NT2/D1 (cell line): ENCODE results near the gene KRTAP5-8.
"Not testable (repeated sequence)": the region's sequence is repeated elsewhere in the genome, so short reads cannot be mapped to it uniquely, and the experiment has no call there.

Experiments
- DNase-seq: peaks from one replicate; pipeline ENCODE4 v3.0.0-alpha.2; 2011; ENCODE audit warnings: low read depth, low spot score
- H3K27me3 ChIP-seq: 2 replicates; pipeline ENCODE4 v1.6.0; 2011; ENCODE audit warnings: mild to moderate bottlenecking; ENCODE audit not compliant: insufficient read length, insufficient read depth
- H3K36me3 ChIP-seq: 2 replicates; pipeline ENCODE4 v1.6.1; 2011; ENCODE audit warnings: mild to moderate bottlenecking, low read length, mixed read lengths; ENCODE audit not compliant: insufficient read depth, insufficient read length
- H3K4me1 ChIP-seq: 2 replicates; pipeline ENCODE4 v1.5.1; 2011; ENCODE audit not compliant: insufficient read depth, insufficient read length
- H3K4me3 ChIP-seq: 2 replicates; pipeline ENCODE4 v1.5.1; 2011; ENCODE audit warnings: low read depth; ENCODE audit not compliant: insufficient read length
- H3K9ac ChIP-seq: 2 replicates; pipeline ENCODE4 v1.6.0; 2011; ENCODE audit warnings: low read depth; ENCODE audit not compliant: insufficient read length
- H3K9me3 ChIP-seq: 2 replicates; pipeline ENCODE4 v1.5.1; 2011; ENCODE audit warnings: mild to moderate bottlenecking, low read length; ENCODE audit not compliant: insufficient read depth
- SUZ12 ChIP-seq: IDR thresholded peaks from 2 replicates; pipeline ENCODE4 v1.6.1; 2011; ENCODE audit not compliant: insufficient read length, insufficient read depth; ENCODE audit errors: extremely low read depth
- YY1 ChIP-seq: IDR thresholded peaks from 2 replicates; pipeline ENCODE4 v1.6.1; 2011; ENCODE audit not compliant: insufficient read length, insufficient read depth
- ZNF274 ChIP-seq: IDR thresholded peaks from 2 replicates; pipeline ENCODE4 v1.6.1; 2011; ENCODE audit warnings: mild to moderate bottlenecking, low read depth, low read length

The KRTAP5-8 gene

GRCh38 chr11:71530602-71531001 is 7.2 kb upstream of the KRTAP5-8 start:
- no peak overlapping the region for H3K4me3 ChIP-seq
- no peaks in the 10 kb centered on the region for H3K27me3 ChIP-seq
- no peaks in the 10 kb centered on the region for H3K9me3 ChIP-seq
- H3K36me3 ChIP-seq: no peaks in the 10 kb centered on the region
- no peak for DNase-seq
- no peak overlapping the region for H3K9ac ChIP-seq
- H3K4me1 ChIP-seq: peaks cover 2% of the 10 kb centered on the region
- TF ChIP-seq YY1: no peak
- no peak for TF ChIP-seq ZNF274
- no peak for TF ChIP-seq SUZ12

- Histone ChIP-seq H3K4me1 (peaks cover 2% of the 10 kb centered on the region), H3K9ac (no peak overlapping the region), H3K36me3 (no peaks in the 10 kb centered on the region), H3K4me3 (no peak overlapping the region), H3K9me3 (no peaks in the 10 kb centered on the region), H3K27me3 (no peaks in the 10 kb centered on the region)
- TF ChIP-seq SUZ12 (no peak), ZNF274 (no peak)
- no peak for DNase-seq
Observed at GRCh38 chr11:71532036-71532610, 5.7 kb upstream of the KRTAP5-8 start.

DNA sequence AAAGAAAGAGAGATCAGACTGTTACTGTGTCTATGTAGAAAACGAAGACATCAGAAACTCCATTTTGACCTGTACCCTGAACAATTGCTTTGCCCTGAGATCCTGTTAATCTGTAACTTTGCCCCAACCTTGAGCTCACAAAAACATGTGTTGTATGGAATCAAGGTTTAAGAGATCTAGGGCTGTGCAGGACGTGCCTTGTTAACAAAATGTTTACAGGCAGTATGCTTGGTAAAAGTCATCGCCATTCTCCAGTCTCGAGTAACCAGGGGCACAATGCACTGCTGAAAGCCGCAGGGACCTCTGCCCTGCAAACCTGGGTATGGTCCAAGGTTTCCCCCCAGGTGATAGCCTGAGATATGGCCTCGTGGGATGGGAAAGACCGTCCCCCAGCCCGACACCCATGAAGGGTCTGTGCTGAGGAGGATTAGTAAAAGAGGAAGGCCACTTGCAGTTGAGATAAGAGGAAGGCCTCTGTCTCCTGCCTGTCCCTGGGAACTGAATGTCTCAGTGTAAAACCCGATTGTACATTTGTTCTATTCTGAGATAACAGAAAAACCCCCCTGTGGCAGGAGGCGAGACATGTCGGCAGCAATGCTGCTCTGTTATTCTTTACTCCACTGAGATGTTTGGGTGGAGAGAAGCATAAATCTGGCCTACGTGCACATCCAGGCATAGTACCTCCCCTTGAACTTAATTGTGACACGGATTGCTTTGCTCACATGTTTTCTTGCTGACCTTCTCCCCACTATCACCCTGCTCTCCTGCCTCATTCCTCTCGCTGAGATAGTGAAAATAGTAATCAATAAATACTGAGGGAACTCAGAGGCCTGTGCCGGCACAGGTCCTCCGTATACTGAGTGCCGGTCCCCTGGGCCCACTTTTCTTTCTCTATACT is 2.9 kb upstream of the KRTAP5-8 start:
- not testable (repeated sequence) for H3K36me3 ChIP-seq, DNase-seq, H3K4me3 ChIP-seq, H3K9me3 ChIP-seq, H3K9ac ChIP-seq, H3K4me1 ChIP-seq, H3K27me3 ChIP-seq

DNA sequence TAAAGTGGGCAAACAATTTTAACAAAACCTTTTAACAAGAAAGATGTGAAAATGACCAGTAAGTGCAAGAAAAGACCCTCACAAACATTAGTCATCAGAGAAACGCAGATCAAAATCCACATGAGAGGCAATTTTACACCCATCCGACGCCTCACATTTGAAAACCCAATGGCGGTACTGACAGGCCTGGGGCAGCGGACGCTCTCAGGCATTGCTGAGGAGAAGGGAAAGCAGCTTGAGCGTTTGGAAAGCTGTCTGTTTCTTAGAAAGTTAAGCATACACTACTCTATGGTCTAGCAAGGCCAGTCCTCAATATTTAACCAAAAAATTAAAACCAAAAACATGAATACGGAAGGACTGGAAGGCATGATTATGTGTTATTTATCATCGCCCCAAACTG is 2.0 kb upstream of the KRTAP5-8 start:
- H3K27me3 ChIP-seq: no peaks in the 10 kb centered on the region
- DNase-seq: no peak
- no peak for TF ChIP-seq SUZ12
- no peak for TF ChIP-seq ZNF274
- no peak for TF ChIP-seq YY1

DNA sequence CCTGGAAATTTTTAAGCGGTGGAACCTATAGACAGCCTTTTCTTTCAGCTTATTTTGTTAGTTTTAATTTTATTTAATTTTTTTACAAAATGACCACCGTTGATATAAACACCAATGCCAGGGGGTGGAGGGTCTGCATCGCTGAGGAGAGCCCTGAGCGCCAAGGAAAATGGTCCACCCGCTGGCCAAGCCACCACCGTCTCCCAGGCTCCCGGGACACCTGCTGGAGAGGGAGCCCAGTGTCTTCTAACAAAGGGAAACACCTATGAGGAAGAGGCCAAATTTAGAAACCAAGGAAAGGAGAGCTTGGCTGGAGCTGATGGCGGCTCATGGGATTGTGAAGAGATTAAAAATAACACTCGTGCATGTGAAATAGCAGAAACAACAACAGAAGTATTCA is 288 bp upstream of the KRTAP5-8 start:
- H3K27me3 ChIP-seq: no peaks in the 10 kb centered on the region
- H3K9ac ChIP-seq: no peak overlapping the region
- no peak for TF ChIP-seq ZNF274
- TF ChIP-seq SUZ12: no peak
- TF ChIP-seq YY1: no peak
- no peak overlapping the region for H3K4me3 ChIP-seq
- H3K9me3 ChIP-seq: no peaks in the 10 kb centered on the region; the same call in 1 of the 2 replicates
- DNase-seq: no peak
- H3K36me3 ChIP-seq: no peaks in the 10 kb centered on the region
- peaks cover 4% of the 10 kb centered on the region for H3K4me1 ChIP-seq

More for the DNA sequence above, 2.0 kb upstream of the KRTAP5-8 start:
- no peaks in the 10 kb centered on the region for H3K9me3 ChIP-seq
- H3K36me3 ChIP-seq: no peaks in the 10 kb centered on the region
- no peak overlapping the region for H3K9ac ChIP-seq
- H3K4me3 ChIP-seq: no peak overlapping the region
- peaks cover 4% of the 10 kb centered on the region for H3K4me1 ChIP-seq

GRCh38 chr11:71538666-71538990 is 803 bp downstream of the KRTAP5-8 start:
- TF ChIP-seq ZNF274 (no peak), SUZ12 (no peak), YY1 (no peak)
- H3K27me3 ChIP-seq: no peaks in the 10 kb centered on the region

DNA sequence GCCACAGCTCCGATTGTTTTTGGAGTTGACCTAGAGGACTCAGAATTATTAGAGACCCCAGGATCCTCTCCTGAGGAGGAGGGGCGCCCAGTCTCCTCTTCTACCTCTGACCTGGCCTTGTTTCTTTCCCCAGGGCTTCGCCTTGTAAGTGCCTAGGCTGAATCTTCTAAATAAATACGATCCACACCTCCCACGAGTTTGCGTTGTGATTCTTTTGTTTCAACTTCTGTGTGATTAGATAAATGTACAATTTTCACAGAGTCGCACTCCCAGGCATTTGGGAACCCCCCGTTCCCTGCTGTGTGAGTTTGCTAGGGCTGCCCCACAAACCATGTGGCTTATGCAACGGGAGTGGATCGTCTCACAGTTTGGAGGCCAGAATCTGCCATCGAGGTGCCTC is 1.2 kb downstream of the KRTAP5-8 start:
- Histone ChIP-seq H3K4me1 (peaks cover 6% of the 10 kb centered on the region), H3K4me3 (no peak overlapping the region), H3K9ac (no peak overlapping the region), H3K36me3 (no peaks in the 10 kb centered on the region), H3K9me3 (no peaks in the 10 kb centered on the region; the same call in 1 of the 2 replicates), H3K27me3 (no peaks in the 10 kb centered on the region)
- no peak for DNase-seq
- TF ChIP-seq ZNF274 (no peak), SUZ12 (no peak), YY1 (no peak)

More at GRCh38 chr11:71538666-71538990, 803 bp downstream of the KRTAP5-8 start:
- Histone ChIP-seq H3K4me3 (no peak overlapping the region), H3K36me3 (no peaks in the 10 kb centered on the region), H3K9ac (no peak overlapping the region), H3K9me3 (no peaks in the 10 kb centered on the region; the same call in 1 of the 2 replicates), H3K4me1 (peaks cover 6% of the 10 kb centered on the region)
- no peak for DNase-seq

DNA sequence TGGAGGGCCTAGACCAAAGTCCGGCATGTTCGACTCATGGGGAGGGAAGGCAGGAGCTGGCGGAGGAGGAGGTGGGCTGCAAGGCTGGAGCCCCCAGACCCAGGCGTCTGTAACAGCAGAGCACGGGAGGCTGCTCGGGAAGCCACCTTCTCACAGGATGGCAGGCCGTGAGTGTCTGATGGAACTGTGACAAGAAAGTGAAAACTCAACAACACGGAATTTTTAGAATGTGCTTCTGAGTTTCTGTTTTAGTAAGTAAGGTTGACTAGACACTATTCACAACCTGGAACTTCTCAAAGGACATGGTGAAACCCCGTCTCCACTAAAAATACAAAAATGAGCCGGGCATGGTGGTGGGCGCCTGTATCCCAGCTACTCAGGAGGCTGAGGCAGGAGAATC is 2.1 kb downstream of the KRTAP5-8 start:
- not testable (repeated sequence) for H3K4me1 ChIP-seq, H3K4me3 ChIP-seq, H3K36me3 ChIP-seq, H3K9me3 ChIP-seq, DNase-seq, H3K9ac ChIP-seq, H3K27me3 ChIP-seq

- not testable (repeated sequence) for H3K4me1 ChIP-seq, H3K27me3 ChIP-seq, H3K36me3 ChIP-seq, H3K9me3 ChIP-seq, H3K9ac ChIP-seq, DNase-seq, H3K4me3 ChIP-seq
Observed at GRCh38 chr11:71540521-71541304, 2.9 kb downstream of the KRTAP5-8 start.
